Fibroblast of lung (primary cell): ENCODE results near the gene SLC66A1. TPM values are rescaled to one million over a fixed set of nuclear protein-coding genes. Genes with fewer than 3 reads are reported as not detected.

ENCODE experiments used
- DNase-seq, 2 donors: peaks; one replicate each; pipeline versions ENCODE4 v3.0.0 to v3.0.0-alpha.2; 2010; ENCODE audit warnings: low read depth in 2 of 2
- H2AFZ ChIP-seq: 2 replicates; pipeline ENCODE4 v1.5.1; 2012; ENCODE audit warnings: low read length, control low read depth, inconsistent platforms
- H3K27ac ChIP-seq: 2 replicates; pipeline ENCODE4 v1.5.1; 2011; ENCODE audit warnings: low read length, control low read depth; ENCODE audit not compliant: insufficient read depth
- H3K27me3 ChIP-seq: 2 replicates; pipeline ENCODE4 v1.5.1; 2011; ENCODE audit warnings: mild to moderate bottlenecking, low read length; ENCODE audit not compliant: control insufficient read depth, insufficient read depth
- H3K36me3 ChIP-seq: 2 replicates; pipeline ENCODE4 v1.5.1; 2011; ENCODE audit warnings: low read length; ENCODE audit not compliant: control insufficient read depth, insufficient read depth
- H3K4me1 ChIP-seq: 2 replicates; pipeline ENCODE4 v1.5.1; 2011; ENCODE audit warnings: low read length; ENCODE audit not compliant: control insufficient read depth, insufficient read depth; ENCODE audit errors: extremely low read depth
- H3K4me2 ChIP-seq: 2 replicates; pipeline ENCODE4 v1.5.1; 2011; ENCODE audit warnings: low read length, control low read depth; ENCODE audit not compliant: insufficient read depth; ENCODE audit errors: extremely low read depth
- H3K4me3 ChIP-seq, 4 experiments: fragments of 200-600 bp in 1 of 4; sonication (generic) in 1 of 4; replicated peaks in 1 of 4; 2 replicates each; pipeline ENCODE4 v1.5.1; 2011 to 2016; ENCODE audit warnings: low read length in 4 of 4, low read depth in 3 of 4, mild to moderate bottlenecking in 3 of 4, control low read depth in 2 of 4, inconsistent platforms in 1 of 4, mixed read lengths in 1 of 4; ENCODE audit not compliant: insufficient read depth in 1 of 4; ENCODE audit errors: control extremely low read depth in 1 of 4
- H3K79me2 ChIP-seq: 2 replicates; pipeline ENCODE4 v1.5.1; 2012; ENCODE audit warnings: mild to moderate bottlenecking, low read length, inconsistent platforms; ENCODE audit not compliant: control insufficient read depth, insufficient read depth
- H3K9ac ChIP-seq: 2 replicates; pipeline ENCODE4 v1.5.1; 2011; ENCODE audit warnings: mild to moderate bottlenecking, low read length, control low read depth; ENCODE audit not compliant: insufficient read depth
- H3K9me3 ChIP-seq: 2 replicates; pipeline ENCODE4 v1.5.1; 2012; ENCODE audit warnings: low read depth, low read length; ENCODE audit not compliant: control insufficient read depth, insufficient read depth
- H4K20me1 ChIP-seq: 2 replicates; pipeline ENCODE4 v1.5.1; 2011; ENCODE audit warnings: low read length; ENCODE audit not compliant: control insufficient read depth, insufficient read depth; ENCODE audit errors: extremely low read depth
- CTCF ChIP-seq, 2 donors: IDR thresholded peaks in 1 of 2; conservative IDR thresholded peaks in 1 of 2; 1 replicate in 1 of 2; 2 replicates in 1 of 2; pipeline ENCODE4 v1.5.1; 2011 to 2012; ENCODE audit warnings: low read length in 2 of 2, control low read depth in 1 of 2, inconsistent platforms in 1 of 2, low read depth in 1 of 2, mild to moderate bottlenecking in 1 of 2
- EZH2 ChIP-seq: IDR thresholded peaks from 2 replicates; pipeline ENCODE4 v1.5.1; 2012; ENCODE audit warnings: low read length, control low read depth, mild to moderate bottlenecking; ENCODE audit errors: missing control alignments
- polyA plus RNA-seq, 2 donors: library from polyadenylated mRNA; depleted of rRNA in 1 of 2; stranded (reverse) in 1 of 2; unstranded in 1 of 2; fragments of >200 nt; gene quantifications; 2 replicates each; pipeline ENCODE4 v1.2.1, GENCODE V29; 2011 to 2012; ENCODE audit warnings: missing spikeins in 1 of 2
- total RNA-seq: library from RNA; depleted of rRNA; stranded (reverse); fragments of >200 nt; gene quantifications from 2 replicates; pipeline ENCODE4 v1.2.1, GENCODE V29; 2014

The SLC66A1 gene
- total and polyA plus RNA-seq, 2 donors (not counting 1 experiment from before 2014, with no cell fraction given): 7.1 to 18.3 TPM

GRCh38 chr1:19317126-19317910, 5.2 kb downstream of the SLC66A1 start:
- no peak overlapping the region for H3K27ac ChIP-seq
- H3K4me2 ChIP-seq: no peak overlapping the region
- peaks cover 11% of the 10 kb centered on the region for H3K79me2 ChIP-seq
- DNase-seq: no peak
- no peaks in the 10 kb centered on the region for H4K20me1 ChIP-seq
- H3K9ac ChIP-seq: no peak overlapping the region
- H3K4me1 ChIP-seq: peaks cover 14% of the 10 kb centered on the region
- H2AFZ ChIP-seq: no peak overlapping the region
- H3K9me3 ChIP-seq: no peaks in the 10 kb centered on the region
- H3K27me3 ChIP-seq: no peaks in the 10 kb centered on the region
- TF ChIP-seq EZH2 (no peak), CTCF (conservative IDR thresholded peaks at IDR 0.05 in 1 of 2, IDR thresholded peaks at IDR 0.05 in 1 of 2; ENCODE audit: low read depth in 1 of 2, low read length in 2 of 2) (no peak)
- peaks cover 10% of the 10 kb centered on the region for H3K36me3 ChIP-seq
- H3K4me3 ChIP-seq: no peak overlapping the region

- H3K9me3 ChIP-seq: no peaks in the 10 kb centered on the region
- no peaks in the 10 kb centered on the region for H4K20me1 ChIP-seq
- H3K4me1 ChIP-seq: peaks cover 8% of the 10 kb centered on the region
- no peak overlapping the region for H3K4me3 ChIP-seq
- H3K9ac ChIP-seq: no peak overlapping the region
- TF ChIP-seq EZH2 (no peak), CTCF (conservative IDR thresholded peaks at IDR 0.05 in 1 of 2, IDR thresholded peaks at IDR 0.05 in 1 of 2; ENCODE audit: low read depth in 1 of 2, low read length in 2 of 2) (no peak)
- DNase-seq: no peak
- peaks cover 11% of the 10 kb centered on the region for H3K36me3 ChIP-seq
- no peak overlapping the region for H3K27ac ChIP-seq
- no peaks in the 10 kb centered on the region for H3K79me2 ChIP-seq
- H3K4me2 ChIP-seq: no peak overlapping the region
- no peak overlapping the region for H2AFZ ChIP-seq
- no peaks in the 10 kb centered on the region for H3K27me3 ChIP-seq
Measured at GRCh38 chr1:19319196-19319595, 7.1 kb downstream of the SLC66A1 start.

- no peak for DNase-seq
- Histone ChIP-seq H3K4me1 (no peaks in the 10 kb centered on the region), H3K79me2 (no peaks in the 10 kb centered on the region), H3K9me3 (no peaks in the 10 kb centered on the region), H2AFZ (no peak overlapping the region), H3K36me3 (peaks cover 14% of the 10 kb centered on the region), H3K4me2 (no peak overlapping the region), H3K27me3 (no peaks in the 10 kb centered on the region), H3K4me3 (no peak overlapping the region), H3K9ac (no peak overlapping the region), H4K20me1 (no peaks in the 10 kb centered on the region), H3K27ac (no peak overlapping the region)
- TF ChIP-seq EZH2 (no peak), CTCF (conservative IDR thresholded peaks at IDR 0.05 in 1 of 2, IDR thresholded peaks at IDR 0.05 in 1 of 2; ENCODE audit: low read depth in 1 of 2, low read length in 2 of 2) (no peak)
Measured at GRCh38 chr1:19321071-19321470, 8.9 kb downstream of the SLC66A1 start.
